AG10803 (cell line): ENCODE data around the gene BORCS5.

Source experiments
- DNase-seq: peaks from one replicate; pipeline ENCODE4 v3.0.0; 2010; ENCODE audit warnings: low read depth
- H3K4me3 ChIP-seq: 2 replicates; pipeline ENCODE4 v1.5.1; 2011; ENCODE audit warnings: mild to moderate bottlenecking, low read length, control low read depth
- CTCF ChIP-seq: conservative IDR thresholded peaks from 2 replicates; pipeline ENCODE4 v1.5.1; 2011; ENCODE audit warnings: mild to moderate bottlenecking, low read length, control low read depth, inconsistent platforms

BORCS5 gene

GRCh38 chr12:12481631-12482030 is 124.8 kb downstream of the BORCS5 start:
- no peak overlapping the region for H3K4me3 ChIP-seq
- no peak for DNase-seq
- no peak for TF ChIP-seq CTCF

- H3K4me3 ChIP-seq: no peak overlapping the region
- DNase-seq: no peak
- no peak for TF ChIP-seq CTCF
These were observed 125.4 kb downstream of the BORCS5 start for GRCh38 chr12:12482150-12482761.

GRCh38 chr12:12482959-12483358 is 126.1 kb downstream of the BORCS5 start:
- TF ChIP-seq CTCF: no peak
- no peak for DNase-seq
- no peak overlapping the region for H3K4me3 ChIP-seq

GRCh38 chr12:12483438-12483837 is 126.6 kb downstream of the BORCS5 start:
- DNase-seq: no peak
- H3K4me3 ChIP-seq: no peak overlapping the region
- TF ChIP-seq CTCF: no peak

GRCh38 chr12:12486661-12487240 is 129.9 kb downstream of the BORCS5 start:
- no peak for TF ChIP-seq CTCF
- H3K4me3 ChIP-seq: no peak overlapping the region
- no peak for DNase-seq

- no peak for DNase-seq
- no peak overlapping the region for H3K4me3 ChIP-seq
- no peak for TF ChIP-seq CTCF
These were observed 130.6 kb downstream of the BORCS5 start for GRCh38 chr12:12487490-12487889.

- no peak for TF ChIP-seq CTCF
- no peak for DNase-seq
- H3K4me3 ChIP-seq: no peak overlapping the region
These were observed 131.4 kb downstream of the BORCS5 start for GRCh38 chr12:12488296-12488695.
